ENCODE results near the gene RGS7. TPM values are rescaled to one million over a fixed set of nuclear protein-coding genes. Genes with fewer than 3 reads are reported as not detected.
"Not testable (repeated sequence)": the region's sequence is repeated elsewhere in the genome, so short reads cannot be mapped to it uniquely, and the experiment has no call there.

Gene RGS7
- total and polyA plus RNA-seq, 2 donors from 2014 or later = 3.6 TPM; not detected in 1

DNA sequence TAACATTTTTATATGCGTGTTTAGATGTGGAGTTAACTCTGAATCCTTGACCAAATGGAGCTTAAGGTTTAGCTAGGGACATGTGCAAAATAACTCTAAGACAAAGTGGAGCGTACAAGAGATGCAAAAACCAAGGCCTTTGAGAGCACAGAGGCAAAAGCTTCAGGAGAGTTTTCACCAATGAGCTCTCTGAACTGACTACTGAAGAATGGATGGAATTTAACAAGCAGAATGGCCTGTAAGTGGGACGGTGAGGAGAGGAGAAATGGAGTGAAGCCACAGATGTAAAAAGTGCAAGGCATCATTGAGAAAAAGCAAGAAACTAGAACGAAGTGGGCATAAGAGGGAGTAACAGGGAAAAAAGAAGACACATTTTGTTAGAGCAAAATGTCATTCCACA, 260.0 kb downstream of the RGS7 start:
- Histone ChIP-seq H3K36me3 (ENCODE audit: control insufficient read depth in 2 of 3, insufficient read depth in 3 of 3, low read length in 3 of 3) (no peaks in the 10 kb centered on the region), H3K9me3 (ENCODE audit: control insufficient read depth in 2 of 3, insufficient read depth in 1 of 3, low read length in 3 of 3) (no peaks in the 10 kb centered on the region), H3K4me3 (ENCODE audit: low read length in 3 of 3) (no peak overlapping the region), H3K27me3 (ENCODE audit: control insufficient read depth, insufficient read depth, low read length) (no peaks in the 10 kb centered on the region), H3K4me1 (ENCODE audit: control insufficient read depth in 2 of 3, insufficient read depth in 2 of 3, low read depth in 1 of 3, low read length in 3 of 3) (no peaks in the 10 kb centered on the region), H3K9ac (ENCODE audit: low read length in 3 of 3) (no peak overlapping the region), H3K27ac (ENCODE audit: low read depth in 2 of 2, low read length in 2 of 2) (no peak overlapping the region)
- DNase-seq (no peak), FAIRE-seq (no peak)
- TF ChIP-seq, protein P1, sequence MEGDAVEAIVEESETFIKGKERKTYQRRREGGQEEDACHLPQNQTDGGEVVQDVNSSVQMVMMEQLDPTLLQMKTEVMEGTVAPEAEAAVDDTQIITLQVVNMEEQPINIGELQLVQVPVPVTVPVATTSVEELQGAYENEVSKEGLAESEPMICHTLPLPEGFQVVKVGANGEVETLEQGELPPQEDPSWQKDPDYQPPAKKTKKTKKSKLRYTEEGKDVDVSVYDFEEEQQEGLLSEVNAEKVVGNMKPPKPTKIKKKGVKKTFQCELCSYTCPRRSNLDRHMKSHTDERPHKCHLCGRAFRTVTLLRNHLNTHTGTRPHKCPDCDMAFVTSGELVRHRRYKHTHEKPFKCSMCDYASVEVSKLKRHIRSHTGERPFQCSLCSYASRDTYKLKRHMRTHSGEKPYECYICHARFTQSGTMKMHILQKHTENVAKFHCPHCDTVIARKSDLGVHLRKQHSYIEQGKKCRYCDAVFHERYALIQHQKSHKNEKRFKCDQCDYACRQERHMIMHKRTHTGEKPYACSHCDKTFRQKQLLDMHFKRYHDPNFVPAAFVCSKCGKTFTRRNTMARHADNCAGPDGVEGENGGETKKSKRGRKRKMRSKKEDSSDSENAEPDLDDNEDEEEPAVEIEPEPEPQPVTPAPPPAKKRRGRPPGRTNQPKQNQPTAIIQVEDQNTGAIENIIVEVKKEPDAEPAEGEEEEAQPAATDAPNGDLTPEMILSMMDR (IDR thresholded peaks at IDR 0.05; ENCODE audit: borderline replicate concordance, extremely low read depth, insufficient read depth) = no peak
- intact Hi-C loops (cut with DNase I) = no loop called here

- TF ChIP-seq, protein P1 (IDR thresholded peaks at IDR 0.05; ENCODE audit: borderline replicate concordance, extremely low read depth, insufficient read depth) = no peak
- Histone ChIP-seq H3K27me3 (ENCODE audit: control insufficient read depth, insufficient read depth, low read length) (no peaks in the 10 kb centered on the region), H3K27ac (ENCODE audit: low read depth in 2 of 2, low read length in 2 of 2) (no peak overlapping the region), H3K4me3 (ENCODE audit: low read length in 3 of 3) (no peak overlapping the region), H3K4me1 (ENCODE audit: control insufficient read depth in 2 of 3, insufficient read depth in 2 of 3, low read depth in 1 of 3, low read length in 3 of 3) (no peaks in the 10 kb centered on the region), H3K9ac (ENCODE audit: low read length in 3 of 3) (no peak overlapping the region), H3K36me3 (ENCODE audit: control insufficient read depth in 2 of 3, insufficient read depth in 3 of 3, low read length in 3 of 3) (no peaks in the 10 kb centered on the region), H3K9me3 (ENCODE audit: control insufficient read depth in 2 of 3, insufficient read depth in 1 of 3, low read length in 3 of 3) (no peaks in the 10 kb centered on the region)
- intact Hi-C loops (cut with DNase I) = no loop called here
- DNase-seq = peak in 3 of 5 donors; percentile 22 to 80 (median 80)
- no peak for FAIRE-seq
These were observed 261.2 kb downstream of the RGS7 start for GRCh38 chr1:241095847-241096246.

- DNase-seq = no peak
- Histone ChIP-seq H3K4me3 (ENCODE audit: low read length in 3 of 3) (no peak overlapping the region), H3K27me3 (ENCODE audit: control insufficient read depth, insufficient read depth, low read length) (no peaks in the 10 kb centered on the region), H3K9me3 (ENCODE audit: control insufficient read depth in 2 of 3, insufficient read depth in 1 of 3, low read length in 3 of 3) (no peaks in the 10 kb centered on the region), H3K36me3 (ENCODE audit: control insufficient read depth in 2 of 3, insufficient read depth in 3 of 3, low read length in 3 of 3) (no peaks in the 10 kb centered on the region), H3K4me1 (ENCODE audit: control insufficient read depth in 2 of 3, insufficient read depth in 2 of 3, low read depth in 1 of 3, low read length in 3 of 3) (no peaks in the 10 kb centered on the region), H3K9ac (ENCODE audit: low read length in 3 of 3) (no peak overlapping the region), H3K27ac (ENCODE audit: low read depth in 2 of 2, low read length in 2 of 2) (no peak overlapping the region)
- intact Hi-C loops (cut with DNase I) = no loop called here
- no peak for FAIRE-seq
- TF ChIP-seq, protein P1 (IDR thresholded peaks at IDR 0.05; ENCODE audit: borderline replicate concordance, extremely low read depth, insufficient read depth) = no peak
These were observed 266.2 kb downstream of the RGS7 start for GRCh38 chr1:241090798-241091197.

GRCh38 chr1:241089066-241089465, 267.9 kb downstream of the RGS7 start:
- H3K9me3 ChIP-seq (ENCODE audit: control insufficient read depth in 2 of 3, insufficient read depth in 1 of 3, low read length in 3 of 3); H3K4me3 ChIP-seq (ENCODE audit: low read length in 3 of 3); FAIRE-seq; intact Hi-C loops (cut with DNase I); H3K27me3 ChIP-seq (ENCODE audit: control insufficient read depth, insufficient read depth, low read length); H3K27ac ChIP-seq (ENCODE audit: low read depth in 2 of 2, low read length in 2 of 2); H3K36me3 ChIP-seq (ENCODE audit: control insufficient read depth in 2 of 3, insufficient read depth in 3 of 3, low read length in 3 of 3); H3K9ac ChIP-seq (ENCODE audit: low read length in 3 of 3); H3K4me1 ChIP-seq (ENCODE audit: control insufficient read depth in 2 of 3, insufficient read depth in 2 of 3, low read depth in 1 of 3, low read length in 3 of 3); DNase-seq: not testable (repeated sequence)

DNA sequence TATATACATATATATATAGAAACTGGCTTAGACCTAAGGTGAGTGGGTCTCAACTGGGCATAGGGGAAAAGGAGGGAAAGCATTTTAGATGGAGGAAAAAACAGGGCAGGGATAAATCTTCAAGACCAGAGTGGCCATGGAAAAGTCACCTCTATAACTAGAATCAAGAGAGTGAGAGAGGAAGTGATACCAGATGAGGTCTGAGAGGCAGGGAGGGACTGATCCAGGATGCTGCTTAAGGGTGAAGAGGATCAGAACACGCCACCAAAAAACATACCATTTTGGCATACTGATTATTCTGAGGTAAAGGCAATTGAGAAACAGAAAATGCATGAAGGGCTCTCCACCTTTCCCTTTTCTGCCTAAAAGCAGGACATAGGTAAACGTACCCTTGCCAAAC, 268.9 kb downstream of the RGS7 start:
- FAIRE-seq; H3K27me3 ChIP-seq (ENCODE audit: control insufficient read depth, insufficient read depth, low read length); H3K36me3 ChIP-seq (ENCODE audit: control insufficient read depth in 2 of 3, insufficient read depth in 3 of 3, low read length in 3 of 3); H3K4me1 ChIP-seq (ENCODE audit: control insufficient read depth in 2 of 3, insufficient read depth in 2 of 3, low read depth in 1 of 3, low read length in 3 of 3); H3K9me3 ChIP-seq (ENCODE audit: control insufficient read depth in 2 of 3, insufficient read depth in 1 of 3, low read length in 3 of 3); H3K4me3 ChIP-seq (ENCODE audit: low read length in 3 of 3); DNase-seq; intact Hi-C loops (cut with DNase I); H3K9ac ChIP-seq (ENCODE audit: low read length in 3 of 3); H3K27ac ChIP-seq (ENCODE audit: low read depth in 2 of 2, low read length in 2 of 2): not testable (repeated sequence)
